ENCODE measurements around the gene PPP2R5E.
"Not testable (repeated sequence)": the region's sequence is repeated elsewhere in the genome, so short reads cannot be mapped to it uniquely, and the experiment has no call there.

The PPP2R5E gene

DNA sequence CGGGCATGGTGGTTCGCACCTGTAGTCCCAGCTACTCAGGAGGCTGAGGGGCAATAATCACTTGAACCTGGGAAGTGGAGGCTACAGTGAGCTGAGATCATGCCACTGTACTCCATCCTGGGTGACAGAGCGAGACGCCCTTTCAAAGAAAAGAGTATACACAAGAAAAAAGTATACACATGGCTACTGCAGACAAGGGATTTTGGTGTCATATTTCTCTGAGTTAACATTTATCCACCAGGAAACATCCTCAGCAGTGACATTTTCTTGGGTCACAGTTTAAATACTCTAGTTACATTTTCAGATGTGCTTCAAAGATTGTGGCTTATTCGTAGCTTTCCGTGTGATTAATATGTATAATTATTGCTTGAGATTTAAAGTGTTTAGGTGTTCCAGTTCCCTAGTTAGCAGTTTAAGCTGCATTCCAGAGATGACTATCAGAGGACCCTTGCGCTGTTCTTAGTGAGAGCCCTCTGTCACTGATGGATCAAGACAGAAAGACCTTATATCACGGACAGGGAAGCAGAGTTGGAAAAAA lies 4.7 kb upstream of the PPP2R5E start:
- Histone ChIP-seq H3K9me3 (ENCODE audit: control insufficient read depth in 2 of 2, low read length in 2 of 2) (no peaks in the 10 kb centered on the region), H3K36me3 (ENCODE audit: control insufficient read depth in 2 of 2, insufficient read depth in 2 of 2, low read length in 2 of 2) (no peaks in the 10 kb centered on the region), H3K4me3 (ENCODE audit: low read length in 2 of 2) (no peak overlapping the region), H3K27ac (ENCODE audit: low read length) (no peak overlapping the region), H3K4me1 (ENCODE audit: control insufficient read depth, insufficient read depth, low read length) (peaks cover 3% of the 10 kb centered on the region), H3K27me3 (ENCODE audit: control insufficient read depth in 1 of 2, insufficient read depth in 2 of 2, low read length in 2 of 2) (no peaks in the 10 kb centered on the region), H3K9ac (ENCODE audit: low read length in 2 of 2) (no peak overlapping the region)

DNA sequence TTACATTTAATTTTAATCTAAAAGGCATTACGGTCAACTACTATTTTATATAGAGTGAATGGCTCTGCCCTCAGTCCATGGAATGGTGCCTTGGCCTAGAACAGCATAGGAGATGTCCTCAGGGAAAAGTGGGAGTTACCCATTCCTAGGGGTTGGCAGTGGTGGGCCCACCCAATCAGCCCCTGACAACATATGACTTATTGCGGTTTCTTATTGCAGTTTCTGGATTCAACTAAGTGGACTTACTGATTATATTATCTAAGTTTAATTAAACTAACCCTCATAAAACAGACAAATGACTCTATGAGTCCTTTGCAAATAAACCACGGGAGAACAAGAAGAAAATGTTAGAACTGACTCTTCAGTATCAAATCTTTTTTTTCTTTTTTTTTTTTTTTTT lies 2.3 kb upstream of the PPP2R5E start:
- no peaks in the 10 kb centered on the region for H3K36me3 ChIP-seq (ENCODE audit: control insufficient read depth in 2 of 2, insufficient read depth in 2 of 2, low read length in 2 of 2)
- no peaks in the 10 kb centered on the region for H3K9me3 ChIP-seq (ENCODE audit: control insufficient read depth in 2 of 2, low read length in 2 of 2)
- H3K27me3 ChIP-seq (ENCODE audit: control insufficient read depth in 1 of 2, insufficient read depth in 2 of 2, low read length in 2 of 2): no peaks in the 10 kb centered on the region
- no peak overlapping the region for H3K4me3 ChIP-seq (ENCODE audit: low read length in 2 of 2)
- H3K9ac ChIP-seq (ENCODE audit: low read length in 2 of 2): no peak overlapping the region
- H3K4me1 ChIP-seq (ENCODE audit: control insufficient read depth, insufficient read depth, low read length): peaks cover 3% of the 10 kb centered on the region
- H3K27ac ChIP-seq (ENCODE audit: low read length): no peak overlapping the region

DNA sequence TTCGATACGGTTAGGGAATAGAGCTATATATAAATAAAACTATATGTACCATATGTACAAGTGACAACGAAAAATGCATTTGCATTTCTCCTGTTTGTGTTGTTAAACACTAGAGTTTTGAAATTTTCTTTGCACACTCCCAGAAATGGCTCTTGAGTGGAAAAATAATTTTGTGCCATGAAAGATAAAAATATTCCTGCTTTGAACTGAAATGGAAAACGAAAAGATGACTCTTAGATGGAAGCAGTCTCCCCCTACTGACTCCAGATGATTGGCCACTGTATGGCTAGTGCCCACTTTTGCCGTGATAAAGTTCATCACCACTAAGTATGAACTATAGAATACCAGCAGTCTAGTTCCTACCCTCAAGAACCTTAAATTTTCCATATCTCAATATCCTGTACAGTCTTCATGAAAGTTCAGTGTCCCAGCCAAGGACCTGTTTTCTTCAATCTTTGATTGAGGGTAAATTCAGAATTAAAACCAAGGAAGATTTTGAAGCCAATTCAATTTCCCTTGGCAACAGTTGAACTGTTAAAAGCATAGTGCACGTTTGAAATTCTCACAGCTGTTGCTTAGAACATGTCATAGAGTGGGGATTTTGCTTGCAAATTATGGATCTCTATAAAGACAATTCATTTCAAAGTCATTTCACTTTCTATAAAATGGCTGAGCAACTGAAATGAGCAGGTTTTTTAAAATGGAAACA lies 1.6 kb upstream of the PPP2R5E start:
- Histone ChIP-seq H3K27ac (ENCODE audit: low read length) (no peak overlapping the region), H3K4me3 (ENCODE audit: low read length in 2 of 2) (peak overlapping the region in 1 of 2 donors; percentile 93), H3K9me3 (ENCODE audit: control insufficient read depth in 2 of 2, low read length in 2 of 2) (no peaks in the 10 kb centered on the region), H3K9ac (ENCODE audit: low read length in 2 of 2) (no peak overlapping the region), H3K4me1 (ENCODE audit: control insufficient read depth, insufficient read depth, low read length) (peaks cover 3% of the 10 kb centered on the region), H3K36me3 (ENCODE audit: control insufficient read depth in 2 of 2, insufficient read depth in 2 of 2, low read length in 2 of 2) (no peaks in the 10 kb centered on the region), H3K27me3 (ENCODE audit: control insufficient read depth in 1 of 2, insufficient read depth in 2 of 2, low read length in 2 of 2) (no peaks in the 10 kb centered on the region)

DNA sequence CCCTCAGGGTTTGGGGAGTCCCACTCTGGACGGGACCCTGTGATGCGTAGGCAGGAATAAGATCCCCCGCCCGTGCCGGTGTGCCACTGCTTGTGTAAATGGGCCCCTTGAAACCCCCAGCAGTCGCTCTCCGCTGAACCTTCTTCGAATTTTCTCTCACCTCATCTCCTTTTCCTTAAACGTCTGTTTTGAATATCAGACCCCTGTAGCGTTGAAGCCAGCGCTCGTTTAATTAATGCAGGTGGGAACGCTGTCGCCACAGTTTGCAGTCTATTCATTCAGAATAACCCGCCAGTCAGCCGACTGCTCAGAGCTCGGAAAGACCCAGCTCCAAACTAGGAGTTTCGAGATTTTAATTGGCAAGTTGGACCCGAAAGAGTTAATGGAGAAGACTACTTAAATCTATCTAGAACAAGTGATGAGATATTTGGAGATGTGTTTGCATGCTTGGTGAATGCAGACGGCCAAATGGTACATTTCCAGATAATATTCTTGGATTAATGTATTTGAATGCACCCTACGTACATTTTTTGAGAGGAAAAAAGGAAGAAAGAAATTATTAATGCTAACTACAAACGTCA lies 739 bp upstream of the PPP2R5E start:
- Histone ChIP-seq H3K4me1 (ENCODE audit: control insufficient read depth, insufficient read depth, low read length) (peaks cover 3% of the 10 kb centered on the region), H3K36me3 (ENCODE audit: control insufficient read depth in 2 of 2, insufficient read depth in 2 of 2, low read length in 2 of 2) (peaks cover 0 to 4% of the 10 kb centered on the region in 2 donors), H3K27ac (ENCODE audit: low read length) (peak overlapping the region; percentile 74), H3K27me3 (ENCODE audit: control insufficient read depth in 1 of 2, insufficient read depth in 2 of 2, low read length in 2 of 2) (no peaks in the 10 kb centered on the region), H3K9ac (ENCODE audit: low read length in 2 of 2) (peak overlapping the region; percentile 90 to 94), H3K9me3 (ENCODE audit: control insufficient read depth in 2 of 2, low read length in 2 of 2) (no peaks in the 10 kb centered on the region), H3K4me3 (ENCODE audit: low read length in 2 of 2) (peak overlapping the region; percentile 93 to 96)

DNA sequence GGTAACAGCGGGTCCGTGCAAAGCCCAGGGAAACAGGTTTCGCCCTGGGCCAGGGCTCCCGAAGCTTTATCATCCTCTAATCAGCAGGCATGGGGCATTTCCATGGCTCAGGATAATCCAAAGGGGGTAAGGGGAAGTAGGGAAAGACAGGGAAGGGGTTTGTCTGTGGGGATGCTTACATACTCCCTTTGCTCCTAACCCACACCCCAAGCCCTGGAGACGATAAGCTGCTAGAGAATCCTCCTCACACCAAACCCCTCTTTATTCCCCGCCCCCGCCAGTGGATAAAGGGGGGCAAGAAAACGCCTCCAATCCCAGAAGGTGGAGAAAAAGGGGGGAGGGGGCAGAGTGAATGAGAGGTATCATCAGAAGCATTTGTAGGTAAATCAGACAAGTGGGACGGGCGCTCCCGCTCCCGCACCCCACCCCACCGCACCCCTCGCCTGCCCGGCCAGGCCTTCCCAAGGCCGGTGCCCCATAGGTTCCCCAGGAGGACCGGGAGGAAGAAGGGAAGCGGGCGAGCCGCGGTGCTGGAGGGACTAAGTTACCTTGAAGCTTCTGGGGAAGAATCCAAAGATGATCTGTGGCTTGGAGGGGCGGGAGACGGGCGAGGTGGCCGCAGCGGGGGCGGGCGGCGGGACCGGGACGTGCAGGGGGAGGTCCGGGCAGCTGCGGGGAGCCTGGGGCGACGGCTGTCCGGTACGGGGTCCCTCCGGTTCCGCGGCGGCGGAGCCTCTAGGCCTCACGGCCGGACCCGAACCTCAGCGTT lies 762 bp downstream of the PPP2R5E start:
- peaks cover 3% of the 10 kb centered on the region for H3K4me1 ChIP-seq (ENCODE audit: control insufficient read depth, insufficient read depth, low read length)
- H3K4me3 ChIP-seq (ENCODE audit: low read length in 2 of 2): peak overlapping the region; percentile 85 to 93
- peaks cover 0 to 8% of the 10 kb centered on the region in 2 donors for H3K36me3 ChIP-seq (ENCODE audit: control insufficient read depth in 2 of 2, insufficient read depth in 2 of 2, low read length in 2 of 2)
- H3K9me3 ChIP-seq (ENCODE audit: control insufficient read depth in 2 of 2, low read length in 2 of 2): no peaks in the 10 kb centered on the region
- peak overlapping the region; percentile 84 to 85 for H3K9ac ChIP-seq (ENCODE audit: low read length in 2 of 2)
- H3K27me3 ChIP-seq (ENCODE audit: control insufficient read depth in 1 of 2, insufficient read depth in 2 of 2, low read length in 2 of 2): no peaks in the 10 kb centered on the region
- peak overlapping the region; percentile 74 for H3K27ac ChIP-seq (ENCODE audit: low read length)

DNA sequence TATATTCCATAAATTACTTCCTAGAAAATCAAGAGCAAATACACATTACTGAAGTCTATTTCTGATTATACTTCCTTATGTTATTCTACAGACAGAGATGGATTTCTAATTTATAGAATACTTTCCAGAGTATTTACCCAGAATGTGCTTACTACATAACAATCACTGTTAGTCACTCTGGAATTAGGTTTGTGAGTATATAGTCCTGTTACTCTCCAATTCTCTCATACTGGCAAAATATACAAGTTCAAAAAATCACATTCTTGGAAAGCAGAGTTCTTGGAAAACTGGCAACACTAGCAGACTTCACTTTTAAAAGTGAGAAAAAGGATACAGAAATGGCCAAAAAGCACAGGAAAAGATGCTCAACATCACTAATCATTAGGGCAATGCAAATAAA lies 7.3 kb downstream of the PPP2R5E start:
- no peak overlapping the region for H3K27ac ChIP-seq (ENCODE audit: low read length)
- H3K27me3 ChIP-seq (ENCODE audit: control insufficient read depth in 1 of 2, insufficient read depth in 2 of 2, low read length in 2 of 2): no peaks in the 10 kb centered on the region
- H3K4me1 ChIP-seq (ENCODE audit: control insufficient read depth, insufficient read depth, low read length): no peaks in the 10 kb centered on the region
- peaks cover 3 to 10% of the 10 kb centered on the region in 2 donors for H3K36me3 ChIP-seq (ENCODE audit: control insufficient read depth in 2 of 2, insufficient read depth in 2 of 2, low read length in 2 of 2)
- no peak overlapping the region for H3K9ac ChIP-seq (ENCODE audit: low read length in 2 of 2)
- H3K4me3 ChIP-seq (ENCODE audit: low read length in 2 of 2): no peak overlapping the region
- H3K9me3 ChIP-seq (ENCODE audit: control insufficient read depth in 2 of 2, low read length in 2 of 2): no peaks in the 10 kb centered on the region

DNA sequence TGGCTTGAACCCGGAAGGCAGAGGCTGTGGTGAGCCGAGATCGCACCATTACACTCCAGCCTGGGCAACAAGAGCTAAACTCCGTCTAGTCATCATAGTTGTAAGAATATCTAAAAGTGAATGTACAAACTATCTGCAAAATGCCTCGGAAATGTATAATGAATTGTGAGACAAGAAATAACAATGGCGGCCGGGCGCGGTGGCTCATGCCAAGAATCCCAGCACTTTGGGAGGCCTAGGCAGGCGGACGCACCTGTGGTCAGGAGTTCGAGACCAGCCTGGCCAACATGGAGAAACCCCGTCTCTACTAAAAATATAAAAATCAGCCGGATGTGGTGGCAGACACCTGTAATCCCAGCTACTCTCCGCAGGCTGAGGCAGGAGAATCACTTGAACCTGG lies 9.7 kb downstream of the PPP2R5E start:
- no peak overlapping the region for H3K27ac ChIP-seq (ENCODE audit: low read length)
- no peaks in the 10 kb centered on the region for H3K4me1 ChIP-seq (ENCODE audit: control insufficient read depth, insufficient read depth, low read length)
- no peak overlapping the region for H3K4me3 ChIP-seq (ENCODE audit: low read length in 2 of 2)
- peaks cover 3 to 5% of the 10 kb centered on the region in 2 donors for H3K36me3 ChIP-seq (ENCODE audit: control insufficient read depth in 2 of 2, insufficient read depth in 2 of 2, low read length in 2 of 2)
- H3K27me3 ChIP-seq (ENCODE audit: control insufficient read depth in 1 of 2, insufficient read depth in 2 of 2, low read length in 2 of 2): no peaks in the 10 kb centered on the region
- no peaks in the 10 kb centered on the region for H3K9me3 ChIP-seq (ENCODE audit: control insufficient read depth in 2 of 2, low read length in 2 of 2)
- no peak overlapping the region for H3K9ac ChIP-seq (ENCODE audit: low read length in 2 of 2)

DNA sequence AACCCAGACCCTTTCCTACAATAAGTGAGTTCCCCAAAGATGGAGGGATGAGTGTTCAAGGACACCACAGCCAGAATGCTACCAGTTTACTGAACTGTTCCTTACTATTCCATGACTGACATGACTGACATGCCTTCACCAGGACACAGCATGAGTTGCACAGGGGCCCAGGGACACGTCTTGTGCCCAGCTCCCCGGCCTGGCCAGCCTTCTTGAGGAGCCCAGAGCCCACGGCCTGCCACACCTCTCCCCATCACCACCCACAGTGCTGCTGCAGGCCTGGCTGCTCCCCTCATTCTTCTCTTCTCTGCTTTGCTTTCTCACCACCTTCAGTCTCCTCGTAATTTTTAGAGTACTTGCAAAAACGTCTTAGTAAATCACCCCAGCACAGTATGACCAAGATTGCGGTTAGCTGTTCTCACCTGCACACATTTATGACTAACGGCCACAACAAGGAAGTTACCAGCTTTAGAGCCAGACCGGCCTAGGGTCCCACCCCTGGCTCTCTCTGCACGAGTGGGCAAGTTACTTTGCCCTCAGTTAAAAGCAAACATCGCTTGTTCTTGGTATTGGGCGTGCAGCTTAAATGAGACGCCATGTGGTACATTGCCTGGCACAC lies 18.5 kb downstream of the PPP2R5E start:
- Histone ChIP-seq H3K27me3 (ENCODE audit: control insufficient read depth in 1 of 2, insufficient read depth in 2 of 2, low read length in 2 of 2) (no peaks in the 10 kb centered on the region), H3K4me3 (ENCODE audit: low read length in 2 of 2) (no peak overlapping the region), H3K4me1 (ENCODE audit: control insufficient read depth, insufficient read depth, low read length) (peaks cover 3% of the 10 kb centered on the region), H3K36me3 (ENCODE audit: control insufficient read depth in 2 of 2, insufficient read depth in 2 of 2, low read length in 2 of 2) (no peaks in the 10 kb centered on the region), H3K27ac (ENCODE audit: low read length) (no peak overlapping the region), H3K9ac (ENCODE audit: low read length in 2 of 2) (no peak overlapping the region), H3K9me3 (ENCODE audit: control insufficient read depth in 2 of 2, low read length in 2 of 2) (no peaks in the 10 kb centered on the region)

DNA sequence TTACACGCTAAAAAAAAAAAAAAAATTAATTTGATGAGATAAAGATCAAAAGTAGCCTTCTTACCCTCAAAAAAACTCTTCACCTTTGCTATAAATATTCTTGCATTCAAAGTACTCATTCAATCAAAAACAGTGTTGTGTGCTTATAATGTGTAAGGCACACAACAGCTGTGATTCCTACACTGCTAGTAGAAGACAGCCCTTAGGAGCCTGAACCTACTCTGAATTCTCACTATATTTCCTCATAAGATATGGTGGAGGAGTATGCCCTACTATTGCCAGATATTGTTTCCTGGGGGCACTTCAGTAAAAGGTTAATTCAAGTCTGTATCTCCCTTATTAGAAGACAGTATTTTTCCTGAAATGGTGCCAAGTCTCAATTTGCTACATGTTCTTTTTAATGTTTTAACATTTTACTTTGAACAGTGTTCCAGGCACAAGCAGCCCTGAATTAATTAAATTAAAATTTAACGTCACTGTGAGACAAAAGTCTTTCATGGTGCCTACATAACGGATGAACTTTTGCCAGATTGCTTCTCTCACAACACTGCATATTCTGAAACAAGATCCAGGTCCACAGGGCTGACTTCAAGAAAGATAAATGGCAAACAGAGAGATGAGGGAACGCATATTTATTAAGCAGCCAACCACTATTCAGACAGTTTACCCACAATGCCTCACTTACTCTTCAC lies 19.3 kb downstream of the PPP2R5E start:
- Histone ChIP-seq H3K27ac (ENCODE audit: low read length) (no peak overlapping the region), H3K27me3 (ENCODE audit: control insufficient read depth in 1 of 2, insufficient read depth in 2 of 2, low read length in 2 of 2) (no peaks in the 10 kb centered on the region), H3K4me1 (ENCODE audit: control insufficient read depth, insufficient read depth, low read length) (peaks cover 3% of the 10 kb centered on the region), H3K36me3 (ENCODE audit: control insufficient read depth in 2 of 2, insufficient read depth in 2 of 2, low read length in 2 of 2) (no peaks in the 10 kb centered on the region), H3K9me3 (ENCODE audit: control insufficient read depth in 2 of 2, low read length in 2 of 2) (no peaks in the 10 kb centered on the region), H3K4me3 (ENCODE audit: low read length in 2 of 2) (no peak overlapping the region), H3K9ac (ENCODE audit: low read length in 2 of 2) (no peak overlapping the region)

DNA sequence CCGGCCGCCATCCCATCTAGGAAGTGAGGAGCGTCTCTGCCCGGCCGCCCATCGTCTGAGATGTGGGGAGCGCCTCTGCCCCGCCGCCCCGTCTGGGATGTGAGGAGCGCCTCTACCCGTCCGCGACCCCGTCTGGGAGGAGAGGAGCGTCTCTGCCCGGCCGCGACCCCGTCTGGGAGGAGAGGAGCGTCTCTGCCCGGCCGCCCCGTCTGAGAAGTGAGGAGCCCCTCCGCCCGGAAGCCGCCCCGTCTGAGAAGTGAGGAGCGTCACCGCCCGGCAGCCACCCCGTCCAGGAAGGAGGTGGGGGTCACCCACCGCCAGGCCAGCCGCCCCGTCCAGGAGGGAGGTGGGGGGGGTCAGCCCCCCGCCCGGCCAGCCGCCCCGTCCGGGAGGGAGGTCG lies 20.7 kb downstream of the PPP2R5E start:
- H3K27me3 ChIP-seq (ENCODE audit: control insufficient read depth in 1 of 2, insufficient read depth in 2 of 2, low read length in 2 of 2); H3K9ac ChIP-seq (ENCODE audit: low read length in 2 of 2); H3K27ac ChIP-seq (ENCODE audit: low read length); H3K4me3 ChIP-seq (ENCODE audit: low read length in 2 of 2); H3K9me3 ChIP-seq (ENCODE audit: control insufficient read depth in 2 of 2, low read length in 2 of 2); H3K4me1 ChIP-seq (ENCODE audit: control insufficient read depth, insufficient read depth, low read length); H3K36me3 ChIP-seq (ENCODE audit: control insufficient read depth in 2 of 2, insufficient read depth in 2 of 2, low read length in 2 of 2): not testable (repeated sequence)

Data from stomach smooth muscle (tissue), 2 donors.